ENCODE results near the gene FASN. TPM values are rescaled to one million over a fixed set of nuclear protein-coding genes. Genes with fewer than 3 reads are reported as not detected.

Gene FASN
- polyA plus RNA-seq, 2 of the 4 experiments (the other 2 are of a cell fraction), result 12.9 to 169 TPM

DNA sequence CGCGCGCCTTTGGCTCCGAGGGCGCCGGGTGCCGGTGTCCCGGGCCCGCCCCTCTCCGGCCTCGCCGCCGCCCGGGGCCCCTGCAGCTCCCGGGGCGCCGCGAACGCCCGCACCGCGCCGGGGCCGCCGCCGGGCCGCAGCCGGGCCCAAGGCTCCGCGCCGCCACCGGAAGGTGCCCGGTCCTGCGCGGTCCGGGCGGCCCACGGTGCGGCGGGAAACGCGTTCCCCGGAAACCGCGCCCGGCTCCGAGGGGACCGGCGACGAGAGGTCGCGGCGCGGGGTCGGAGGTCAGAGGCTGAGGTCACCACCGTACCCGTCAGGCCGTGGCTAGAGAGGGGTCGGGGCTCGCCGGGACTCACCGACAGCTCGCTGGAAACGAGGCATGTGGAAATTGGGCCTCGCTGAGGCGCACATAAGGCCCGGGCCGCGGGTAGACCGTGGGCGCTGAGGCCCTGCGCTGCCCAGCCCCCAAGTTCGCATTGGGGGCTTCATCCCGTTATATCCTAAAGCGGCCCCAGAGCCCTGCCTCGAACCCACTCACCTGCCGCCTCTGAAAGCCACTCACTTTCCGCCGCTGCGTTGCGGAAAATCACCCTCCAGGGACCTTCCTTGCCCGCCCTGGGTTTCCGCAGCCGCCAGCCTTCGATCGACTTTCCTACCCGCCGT, 32.3 kb downstream of the FASN start, which contains the start of gene DUS1L (continued):
- TF ChIP-seq CBX2 (IDR thresholded peaks at IDR 0.05; ENCODE audit: borderline replicate concordance, low read depth) (no peak), EHMT2 (IDR thresholded peaks at IDR 0.05; ENCODE audit: low read depth) (no peak), ZFP36 (IDR thresholded peaks at IDR 0.05; ENCODE audit: borderline replicate concordance, partially characterized antibody) (no peak), POLR2A (IDR thresholded peaks at IDR 0.05; ENCODE audit: low read length) (peak; percentile 59), MYC (IDR thresholded peaks at IDR 0.05; ENCODE audit: borderline replicate concordance, low read length) (0 out of 2 replicates have a peak, but pooled peaks have one; percentile 24), BHLHE40 (IDR thresholded peaks at IDR 0.05; ENCODE audit: low read depth, low read length) (no peak), TFCP2L1 (CRISPR knock-in tag; IDR thresholded peaks at IDR 0.05) (0 out of 2 replicates have a peak, but pooled peaks have one; percentile 52), ZC3H11A (IDR thresholded peaks at IDR 0.05) (0 out of 2 replicates have a peak, but pooled peaks have one; percentile 9), FOSL2 (IDR thresholded peaks at IDR 0.05) (no peak), FOSL2 (CRISPR knock-in tag; IDR thresholded peaks at IDR 0.05) (peak; percentile 60), HDAC2 (IDR thresholded peaks at IDR 0.05) (no peak), RNF2 (IDR thresholded peaks at IDR 0.05; ENCODE audit: borderline replicate concordance, low read depth) (no peak), HEYL (CRISPR knock-in tag; IDR thresholded peaks at IDR 0.05) (no peak), HOXB5 (CRISPR knock-in tag; IDR thresholded peaks at IDR 0.05) (peak; percentile 68; the same call in 1 of the 2 replicates), PHF8 (IDR thresholded peaks at IDR 0.05; ENCODE audit: borderline replicate concordance, low read depth) (peak; percentile 74; the same call in 1 of the 2 replicates), EP300 (IDR thresholded peaks at IDR 0.05) (no peak), ESRRA (IDR thresholded peaks at IDR 0.05; ENCODE audit: borderline replicate concordance, low read length) (peak; percentile 96), SREBF2 (IDR thresholded peaks at IDR 0.05) (no peak), EHF (CRISPR knock-in tag; IDR thresholded peaks at IDR 0.05) (no peak), RAD21 (conservative IDR thresholded peaks at IDR 0.05 in 1 of 2, IDR thresholded peaks at IDR 0.05 in 1 of 2) (no peak), JUNB (IDR thresholded peaks at IDR 0.05) (no peak), TP53 (CRISPR knock-in tag; IDR thresholded peaks at IDR 0.05) (peak; percentile 80; the same call in 1 of the 2 replicates), FOXS1 (CRISPR knock-in tag; IDR thresholded peaks at IDR 0.05) (no peak), CHD2 (IDR thresholded peaks at IDR 0.05; ENCODE audit: low read length, partially characterized antibody) (no peak), CEBPB (IDR thresholded peaks at IDR 0.05) (no peak), CBX8 (IDR thresholded peaks at IDR 0.05) (no peak), RFX5 (IDR thresholded peaks at IDR 0.05) (no peak), NFE2L2 (conservative IDR thresholded peaks at IDR 0.05; ENCODE audit: low read length) (no peak), RARB (CRISPR knock-in tag; IDR thresholded peaks at IDR 0.05) (peak; percentile 53; the same call in 1 of the 2 replicates), FOSB (CRISPR knock-in tag; IDR thresholded peaks at IDR 0.05) (no peak)
- TF ChIP-seq, protein P1, sequence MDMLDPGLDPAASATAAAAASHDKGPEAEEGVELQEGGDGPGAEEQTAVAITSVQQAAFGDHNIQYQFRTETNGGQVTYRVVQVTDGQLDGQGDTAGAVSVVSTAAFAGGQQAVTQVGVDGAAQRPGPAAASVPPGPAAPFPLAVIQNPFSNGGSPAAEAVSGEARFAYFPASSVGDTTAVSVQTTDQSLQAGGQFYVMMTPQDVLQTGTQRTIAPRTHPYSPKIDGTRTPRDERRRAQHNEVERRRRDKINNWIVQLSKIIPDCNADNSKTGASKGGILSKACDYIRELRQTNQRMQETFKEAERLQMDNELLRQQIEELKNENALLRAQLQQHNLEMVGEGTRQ (IDR thresholded peaks at IDR 0.05), result no peak
- TF ChIP-seq, protein P2, sequence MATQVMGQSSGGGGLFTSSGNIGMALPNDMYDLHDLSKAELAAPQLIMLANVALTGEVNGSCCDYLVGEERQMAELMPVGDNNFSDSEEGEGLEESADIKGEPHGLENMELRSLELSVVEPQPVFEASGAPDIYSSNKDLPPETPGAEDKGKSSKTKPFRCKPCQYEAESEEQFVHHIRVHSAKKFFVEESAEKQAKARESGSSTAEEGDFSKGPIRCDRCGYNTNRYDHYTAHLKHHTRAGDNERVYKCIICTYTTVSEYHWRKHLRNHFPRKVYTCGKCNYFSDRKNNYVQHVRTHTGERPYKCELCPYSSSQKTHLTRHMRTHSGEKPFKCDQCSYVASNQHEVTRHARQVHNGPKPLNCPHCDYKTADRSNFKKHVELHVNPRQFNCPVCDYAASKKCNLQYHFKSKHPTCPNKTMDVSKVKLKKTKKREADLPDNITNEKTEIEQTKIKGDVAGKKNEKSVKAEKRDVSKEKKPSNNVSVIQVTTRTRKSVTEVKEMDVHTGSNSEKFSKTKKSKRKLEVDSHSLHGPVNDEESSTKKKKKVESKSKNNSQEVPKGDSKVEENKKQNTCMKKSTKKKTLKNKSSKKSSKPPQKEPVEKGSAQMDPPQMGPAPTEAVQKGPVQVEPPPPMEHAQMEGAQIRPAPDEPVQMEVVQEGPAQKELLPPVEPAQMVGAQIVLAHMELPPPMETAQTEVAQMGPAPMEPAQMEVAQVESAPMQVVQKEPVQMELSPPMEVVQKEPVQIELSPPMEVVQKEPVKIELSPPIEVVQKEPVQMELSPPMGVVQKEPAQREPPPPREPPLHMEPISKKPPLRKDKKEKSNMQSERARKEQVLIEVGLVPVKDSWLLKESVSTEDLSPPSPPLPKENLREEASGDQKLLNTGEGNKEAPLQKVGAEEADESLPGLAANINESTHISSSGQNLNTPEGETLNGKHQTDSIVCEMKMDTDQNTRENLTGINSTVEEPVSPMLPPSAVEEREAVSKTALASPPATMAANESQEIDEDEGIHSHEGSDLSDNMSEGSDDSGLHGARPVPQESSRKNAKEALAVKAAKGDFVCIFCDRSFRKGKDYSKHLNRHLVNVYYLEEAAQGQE (IDR thresholded peaks at IDR 0.05), result peak; percentile 42
- TF ChIP-seq, protein P3, sequence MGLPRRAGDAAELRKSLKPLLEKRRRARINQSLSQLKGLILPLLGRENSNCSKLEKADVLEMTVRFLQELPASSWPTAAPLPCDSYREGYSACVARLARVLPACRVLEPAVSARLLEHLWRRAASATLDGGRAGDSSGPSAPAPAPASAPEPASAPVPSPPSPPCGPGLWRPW (IDR thresholded peaks at IDR 0.05), result no peak
- TF ChIP-seq, protein P4, sequence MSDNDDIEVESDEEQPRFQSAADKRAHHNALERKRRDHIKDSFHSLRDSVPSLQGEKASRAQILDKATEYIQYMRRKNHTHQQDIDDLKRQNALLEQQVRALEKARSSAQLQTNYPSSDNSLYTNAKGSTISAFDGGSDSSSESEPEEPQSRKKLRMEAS (IDR thresholded peaks at IDR 0.05), result peak; percentile 91
- TF ChIP-seq, protein P5, sequence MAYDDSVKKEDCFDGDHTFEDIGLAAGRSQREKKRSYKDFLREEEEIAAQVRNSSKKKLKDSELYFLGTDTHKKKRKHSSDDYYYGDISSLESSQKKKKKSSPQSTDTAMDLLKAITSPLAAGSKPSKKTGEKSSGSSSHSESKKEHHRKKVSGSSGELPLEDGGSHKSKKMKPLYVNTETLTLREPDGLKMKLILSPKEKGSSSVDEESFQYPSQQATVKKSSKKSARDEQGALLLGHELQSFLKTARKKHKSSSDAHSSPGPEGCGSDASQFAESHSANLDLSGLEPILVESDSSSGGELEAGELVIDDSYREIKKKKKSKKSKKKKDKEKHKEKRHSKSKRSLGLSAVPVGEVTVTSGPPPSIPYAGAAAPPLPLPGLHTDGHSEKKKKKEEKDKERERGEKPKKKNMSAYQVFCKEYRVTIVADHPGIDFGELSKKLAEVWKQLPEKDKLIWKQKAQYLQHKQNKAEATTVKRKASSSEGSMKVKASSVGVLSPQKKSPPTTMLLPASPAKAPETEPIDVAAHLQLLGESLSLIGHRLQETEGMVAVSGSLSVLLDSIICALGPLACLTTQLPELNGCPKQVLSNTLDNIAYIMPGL (CRISPR knock-in tag; IDR thresholded peaks at IDR 0.05; ENCODE audit: borderline replicate concordance), result peak; percentile 50; the same call in 1 of the 2 replicates
- TF ChIP-seq, protein P6, sequence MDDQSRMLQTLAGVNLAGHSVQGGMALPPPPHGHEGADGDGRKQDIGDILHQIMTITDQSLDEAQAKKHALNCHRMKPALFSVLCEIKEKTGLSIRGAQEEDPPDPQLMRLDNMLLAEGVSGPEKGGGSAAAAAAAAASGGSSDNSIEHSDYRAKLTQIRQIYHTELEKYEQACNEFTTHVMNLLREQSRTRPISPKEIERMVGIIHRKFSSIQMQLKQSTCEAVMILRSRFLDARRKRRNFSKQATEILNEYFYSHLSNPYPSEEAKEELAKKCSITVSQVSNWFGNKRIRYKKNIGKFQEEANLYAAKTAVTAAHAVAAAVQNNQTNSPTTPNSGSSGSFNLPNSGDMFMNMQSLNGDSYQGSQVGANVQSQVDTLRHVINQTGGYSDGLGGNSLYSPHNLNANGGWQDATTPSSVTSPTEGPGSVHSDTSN (IDR thresholded peaks at IDR 0.05), result 0 out of 2 replicates have a peak, but pooled peaks have one; percentile 75

Data from A549 (cell line).